Epithelial cell of prostate (primary cell): ENCODE results near the gene CENPB.

Experiments used
- DNase-seq: peaks from one replicate; pipeline ENCODE4 v3.0.0-alpha.2; 2011; ENCODE audit warnings: low read depth, low spot score
- H3K27ac ChIP-seq: fragments of 450-650 bp; 2 replicates; pipeline ENCODE4 v1.5.1; 2017; ENCODE audit warnings: mild to moderate bottlenecking

CENPB gene

GRCh38 chr20:3735768-3736167, 50.8 kb downstream of the CENPB start:
- no peak for DNase-seq
- H3K27ac ChIP-seq: no peak overlapping the region

GRCh38 chr20:3734111-3734843, 52.3 kb downstream of the CENPB start:
- no peak overlapping the region for H3K27ac ChIP-seq
- DNase-seq: no peak
